DMS153 (cell line): ENCODE measurements around the gene RBM19.

ENCODE experiments used
- DNase-seq: peaks from one replicate; lab custom pipeline; 2025; lab: John Stamatoyannopoulos, UW

RBM19 gene

DNA sequence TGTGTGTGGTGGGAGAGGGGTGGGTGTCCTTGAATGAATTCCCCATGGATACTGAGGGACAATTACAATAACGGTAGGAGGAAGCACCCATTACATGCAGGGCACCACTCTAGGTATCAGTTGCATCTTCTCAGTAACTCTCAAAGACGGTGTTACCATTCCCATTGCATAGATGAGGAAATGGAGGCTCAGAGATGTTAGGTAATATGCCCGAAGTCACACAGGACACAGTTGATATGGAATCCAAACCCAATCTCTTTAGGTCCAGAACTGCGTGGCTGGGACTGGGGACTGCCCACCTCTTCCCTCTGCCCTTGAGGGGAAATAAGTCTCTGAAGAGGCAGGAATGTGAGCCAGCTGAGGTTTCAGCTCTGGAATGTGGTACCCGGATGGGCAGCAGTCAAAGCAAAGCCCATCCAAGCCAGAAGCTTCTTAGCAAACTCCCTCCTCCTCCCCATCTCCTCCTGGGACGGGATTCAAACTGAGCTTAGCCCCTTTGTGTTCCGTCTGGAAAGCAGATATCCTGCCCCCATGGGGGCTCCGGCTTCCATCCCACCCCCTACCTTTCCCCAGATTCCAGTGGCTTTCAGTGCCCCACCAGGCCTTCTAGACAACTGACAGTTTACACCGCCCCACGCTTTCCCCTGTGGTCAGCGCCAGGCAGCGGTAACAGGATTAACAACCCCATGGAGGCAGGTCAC is 187.5 kb downstream of the RBM19 start:
- no peak for DNase-seq

DNA sequence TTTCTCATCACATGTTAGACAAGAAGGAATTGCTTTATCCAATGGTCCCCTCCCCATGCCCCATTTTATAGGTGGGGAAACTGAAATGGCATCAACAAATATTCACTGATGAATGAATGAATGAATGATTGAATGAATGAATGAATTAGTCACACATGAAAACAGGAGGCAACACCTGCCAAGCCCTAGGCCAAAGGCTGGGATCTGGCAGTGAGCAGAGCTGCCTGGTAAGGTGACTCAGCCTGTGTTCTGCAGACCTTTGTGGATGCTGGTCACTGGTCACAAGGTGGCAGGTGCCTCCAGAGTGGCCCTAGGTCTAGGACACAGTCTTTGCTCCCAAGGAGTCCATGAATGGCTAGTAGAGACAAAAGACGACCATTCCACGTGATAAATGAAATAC is 188.4 kb downstream of the RBM19 start:
- DNase-seq: no peak

DNA sequence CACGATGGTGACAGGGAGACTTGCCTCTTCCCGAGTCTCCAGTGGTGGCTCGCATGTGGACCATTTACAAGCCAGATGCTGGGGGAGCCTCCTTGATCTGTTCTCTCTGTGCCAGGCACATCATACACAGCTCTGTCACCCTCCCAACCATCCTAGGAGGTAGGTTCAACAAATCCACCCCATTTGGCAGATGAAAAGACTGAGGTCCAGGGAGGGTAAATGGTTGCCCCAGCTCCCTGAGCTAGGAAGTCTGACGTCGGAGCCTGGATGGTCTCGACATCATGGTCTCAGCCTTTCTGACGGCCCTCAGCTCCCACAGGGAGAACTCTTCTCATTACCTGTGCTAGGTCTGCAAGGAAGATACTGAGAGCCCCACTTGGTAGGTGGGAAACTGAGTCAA is 189.6 kb downstream of the RBM19 start:
- no peak for DNase-seq

GRCh38 chr12:113774526-113774925 is 191.6 kb downstream of the RBM19 start:
- DNase-seq: no peak

- DNase-seq: no peak
These were observed 193.6 kb downstream of the RBM19 start for GRCh38 chr12:113772505-113773030.

- DNase-seq: no peak
These were observed 195.7 kb downstream of the RBM19 start for GRCh38 chr12:113770389-113770865.

DNA sequence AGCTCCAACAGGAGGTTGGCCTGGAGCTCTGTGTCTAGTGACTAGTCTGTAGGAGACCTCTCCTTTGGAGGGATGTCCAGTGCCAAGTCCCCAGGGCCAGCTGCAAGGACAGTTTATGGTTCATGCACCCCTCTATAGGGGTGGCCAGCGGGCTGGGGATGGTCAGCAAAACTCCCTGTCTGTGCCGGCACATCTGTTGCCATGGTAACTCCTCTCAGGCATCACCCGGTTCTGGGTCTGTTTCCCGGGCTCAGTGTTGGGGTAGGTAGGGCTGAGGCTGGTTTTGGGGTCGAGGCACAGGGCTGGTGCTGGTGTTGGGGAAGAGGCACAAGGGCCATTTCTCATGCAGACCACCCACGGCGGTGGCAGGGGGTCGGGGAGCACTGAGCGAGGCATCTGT is 196.8 kb downstream of the RBM19 start:
- no peak for DNase-seq

GRCh38 chr12:113768850-113769249 is 197.3 kb downstream of the RBM19 start:
- DNase-seq: no peak

DNA sequence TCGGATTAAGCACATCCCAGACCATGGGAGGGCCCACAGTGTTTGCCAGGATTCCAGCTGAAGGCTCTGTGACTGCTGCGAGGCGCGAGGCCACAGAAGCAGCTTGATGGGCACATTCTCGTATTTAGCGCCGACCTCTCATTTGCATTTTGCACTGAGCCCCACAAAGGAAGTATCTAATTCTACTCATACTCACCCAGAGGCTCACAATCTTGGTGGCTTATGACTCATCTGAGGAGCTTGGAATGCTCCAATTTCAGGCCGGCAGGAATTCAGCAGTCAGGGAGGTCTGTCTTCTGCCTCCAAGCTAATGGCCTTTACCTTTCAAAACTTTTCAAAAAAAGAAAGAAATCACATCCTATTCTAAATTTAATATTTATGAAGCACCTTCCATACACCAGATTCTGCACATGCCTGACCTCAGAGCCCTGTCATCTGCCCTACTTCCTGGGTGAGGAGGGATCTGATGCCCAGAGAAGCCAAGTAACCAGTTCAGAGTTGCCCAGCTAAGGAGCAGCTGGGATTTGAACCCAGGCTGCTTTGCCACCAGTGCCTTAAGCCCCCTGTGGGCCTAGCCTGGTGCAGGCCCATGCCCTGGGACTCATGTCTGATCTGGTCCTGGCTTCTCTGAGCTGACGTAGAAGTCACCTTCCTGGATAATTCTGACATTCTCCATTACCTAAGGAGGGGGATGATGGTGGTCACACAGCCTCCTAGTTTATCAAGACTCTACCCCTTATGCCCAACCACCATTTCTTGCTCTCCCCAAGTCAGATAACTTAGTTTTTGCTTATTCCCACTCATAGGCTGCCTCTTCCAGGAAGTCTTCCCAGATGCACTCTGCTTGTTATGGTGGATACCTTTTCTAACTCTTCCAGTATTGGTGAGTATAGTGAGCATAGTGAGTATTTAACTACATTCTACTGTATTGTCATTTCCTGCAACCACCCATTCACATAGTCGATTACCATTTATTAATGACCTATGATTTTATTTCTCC is 198.9 kb downstream of the RBM19 start:
- no peak for DNase-seq
